ENCODE measurements around the gene XRN1.
"Not testable (repeated sequence)": the region's sequence is repeated elsewhere in the genome, so short reads cannot be mapped to it uniquely, and the experiment has no call there.

XRN1 gene

DNA sequence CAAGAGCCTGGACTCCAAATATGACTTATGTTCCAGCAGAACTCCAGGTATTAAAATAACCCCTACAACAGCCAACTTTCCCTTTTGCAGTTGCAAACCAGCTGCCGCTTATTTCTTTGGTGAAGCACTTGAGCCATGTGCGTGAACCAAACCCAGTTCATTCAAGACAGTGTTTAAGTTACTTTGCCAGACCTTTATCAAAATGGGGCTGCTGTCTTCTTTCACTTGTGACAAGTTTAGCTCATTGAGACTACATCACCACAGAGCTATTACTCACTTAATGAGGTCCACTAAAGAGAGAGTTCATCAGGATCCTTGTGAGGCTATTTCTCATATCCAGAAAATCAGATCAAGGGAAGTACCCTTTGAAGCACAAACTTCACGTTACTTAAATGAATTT is 2.4 kb upstream of the XRN1 start:
- TF ChIP-seq CTCF (IDR thresholded peaks at IDR 0.05; ENCODE audit: low read depth, low read length, missing control alignments) = no peak
- H3K4me3 ChIP-seq (ENCODE audit: low read depth, low read length) = no peak overlapping the region
- DNase-seq (ENCODE audit: low read depth) = no peak

- no peak for TF ChIP-seq CTCF (IDR thresholded peaks at IDR 0.05; ENCODE audit: low read depth, low read length, missing control alignments)
- H3K4me3 ChIP-seq (ENCODE audit: low read depth, low read length) = peak overlapping the region; percentile 96
- peak; percentile 16 for DNase-seq (ENCODE audit: low read depth)
Observed at GRCh38 chr3:142447301-142447851, 461 bp downstream of the XRN1 start.

- TF ChIP-seq CTCF (IDR thresholded peaks at IDR 0.05; ENCODE audit: low read depth, low read length, missing control alignments) = no peak
- H3K4me3 ChIP-seq (ENCODE audit: low read depth, low read length) = peak overlapping the region; percentile 96
- DNase-seq (ENCODE audit: low read depth) = peak; percentile 26
Observed at GRCh38 chr3:142445816-142446254, 2.0 kb downstream of the XRN1 start.

- DNase-seq (ENCODE audit: low read depth) = no peak
- no peak for TF ChIP-seq CTCF (IDR thresholded peaks at IDR 0.05; ENCODE audit: low read depth, low read length, missing control alignments)
- H3K4me3 ChIP-seq (ENCODE audit: low read depth, low read length) = no peak overlapping the region
Observed at GRCh38 chr3:142444343-142444742, 3.5 kb downstream of the XRN1 start.

DNA sequence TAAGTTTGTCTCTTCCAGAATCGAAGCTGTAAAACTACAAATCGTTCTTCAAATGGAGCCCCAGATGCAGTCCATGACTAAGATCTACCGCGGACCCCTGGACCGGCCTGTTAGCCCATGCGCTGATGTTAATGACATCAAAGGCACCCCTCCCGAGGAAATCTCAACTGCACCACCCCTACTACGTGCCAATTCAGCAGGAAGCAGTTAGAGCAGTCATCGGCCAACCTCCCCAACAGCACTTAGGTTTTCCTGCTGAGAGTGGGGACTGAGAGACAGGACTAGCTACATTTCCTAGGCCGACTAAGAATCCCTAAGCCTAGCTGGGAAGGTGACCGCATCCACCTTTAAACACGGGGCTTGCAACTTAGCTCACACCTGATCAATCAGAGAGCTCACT is 4.8 kb downstream of the XRN1 start:
- DNase-seq (ENCODE audit: low read depth); H3K4me3 ChIP-seq (ENCODE audit: low read depth, low read length): not testable (repeated sequence)

DNA sequence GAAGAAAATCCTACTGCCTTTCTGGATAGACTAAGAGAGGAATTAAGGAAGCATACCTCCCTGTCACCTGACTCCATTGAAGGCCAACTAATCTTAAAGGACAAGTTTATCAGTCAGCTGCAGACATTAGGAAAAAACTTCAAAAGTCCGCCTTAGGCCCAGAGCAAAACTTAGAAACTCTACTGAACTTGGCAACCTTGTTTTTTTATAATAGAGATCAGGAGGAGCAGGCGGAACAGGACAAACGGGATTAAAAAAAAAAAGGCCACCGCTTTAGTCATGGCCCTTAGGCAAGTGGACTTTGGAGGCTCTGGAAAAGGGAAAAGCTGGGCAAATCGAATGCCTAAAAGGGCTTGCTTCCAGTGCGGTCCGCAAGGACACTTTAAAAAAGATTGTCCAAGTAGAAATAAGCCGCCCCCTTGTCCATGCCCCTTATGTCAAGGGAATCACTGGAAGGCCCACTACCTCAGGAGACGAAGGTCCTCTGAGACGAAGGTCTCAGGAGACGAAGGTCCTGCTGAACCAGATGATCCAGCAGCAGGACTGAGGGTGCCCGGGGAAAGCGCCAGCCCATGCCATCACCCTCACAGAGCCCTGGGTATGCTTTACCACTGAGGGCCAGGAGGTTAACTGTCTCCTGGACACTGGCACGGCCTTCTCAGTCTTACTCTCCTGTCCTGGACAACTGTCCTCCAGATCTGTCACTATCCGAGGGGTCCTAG is 8.2 kb downstream of the XRN1 start:
- not testable (repeated sequence) for H3K4me3 ChIP-seq (ENCODE audit: low read depth, low read length); DNase-seq (ENCODE audit: low read depth)

- DNase-seq (ENCODE audit: low read depth); H3K4me3 ChIP-seq (ENCODE audit: low read depth, low read length): not testable (repeated sequence)
Observed at GRCh38 chr3:142438096-142438495, 9.7 kb downstream of the XRN1 start.

DNA sequence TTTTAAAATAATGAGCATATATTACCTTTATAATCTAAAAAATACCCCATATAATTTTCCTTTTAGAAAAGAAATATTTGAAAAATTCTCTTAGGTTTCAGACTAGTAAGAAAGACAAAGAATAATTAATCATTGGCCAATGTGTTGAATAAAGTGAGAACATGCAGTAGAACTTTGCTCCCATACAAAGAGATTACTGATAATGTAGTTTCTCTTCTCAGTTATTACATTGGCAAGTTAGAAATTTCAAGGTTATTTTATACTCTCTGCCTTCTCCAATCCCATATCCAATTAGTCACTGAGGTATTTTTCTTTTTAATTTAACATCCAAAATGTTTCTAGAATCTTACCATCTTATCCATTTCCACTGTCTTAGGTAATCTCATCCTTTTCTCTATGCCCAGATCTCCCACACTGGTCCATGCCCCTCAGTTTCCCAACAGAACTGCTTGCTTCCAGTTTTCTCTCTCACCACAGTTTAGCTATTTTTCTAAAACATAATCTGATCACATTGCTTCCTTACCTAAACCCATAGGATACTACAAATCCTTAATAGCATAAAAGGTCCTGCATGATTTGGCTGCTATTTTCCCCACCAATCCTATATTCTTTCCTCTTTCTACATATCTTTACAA is 10.8 kb downstream of the XRN1 start:
- H3K4me3 ChIP-seq (ENCODE audit: low read depth, low read length) = no peak overlapping the region
- no peak for TF ChIP-seq CTCF (IDR thresholded peaks at IDR 0.05; ENCODE audit: low read depth, low read length, missing control alignments)
- no peak for DNase-seq (ENCODE audit: low read depth)
